Mesothelial cell of epicardium (in vitro differentiated cells): ENCODE data around the gene KCNMB3. TPM values are rescaled to one million over a fixed set of nuclear protein-coding genes. Genes with fewer than 3 reads are reported as not detected.

Experiments
- DNase-seq, 2 experiments: peaks; one replicate each; pipeline ENCODE4 v3.0.0; 2021; ENCODE audit warnings: low spot score in 2 of 2; ENCODE audit not compliant: unreplicated experiment in 2 of 2
- H3K27ac Mint-ChIP-seq: 2 replicates; pipeline ENCODE4 v1.8.0; 2021; ENCODE audit warnings: mixed read lengths
- H3K27me3 Mint-ChIP-seq: 2 replicates; pipeline ENCODE4 v1.8.0; 2021; ENCODE audit warnings: low read depth, mixed read lengths
- H3K36me3 Mint-ChIP-seq: 2 replicates; pipeline ENCODE4 v1.8.0; 2021; ENCODE audit warnings: mixed read lengths
- H3K4me1 Mint-ChIP-seq: 2 replicates; pipeline ENCODE4 v1.8.0; 2021; ENCODE audit warnings: mixed read lengths
- H3K4me3 Mint-ChIP-seq: 2 replicates; pipeline ENCODE4 v1.8.0; 2021; ENCODE audit warnings: mild to moderate bottlenecking, moderate library complexity, mixed read lengths
- H3K9me3 Mint-ChIP-seq: 2 replicates; pipeline ENCODE4 v1.8.0; 2021; ENCODE audit warnings: mixed read lengths
- total RNA-seq: library from RNA; stranded (reverse); gene quantifications from 3 replicates; pipeline ENCODE4 v1.2.1, GENCODE V29; 2021
- TF ChIP-seq, protein P1 (sequence below): fragments of 200-600 bp; sonication (generic); IDR thresholded peaks from one replicate; pipeline ENCODE4 v1.5.0; 2021; ENCODE audit warnings: antibody characterized with exemption; ENCODE audit not compliant: unreplicated experiment

Gene KCNMB3, protein sequence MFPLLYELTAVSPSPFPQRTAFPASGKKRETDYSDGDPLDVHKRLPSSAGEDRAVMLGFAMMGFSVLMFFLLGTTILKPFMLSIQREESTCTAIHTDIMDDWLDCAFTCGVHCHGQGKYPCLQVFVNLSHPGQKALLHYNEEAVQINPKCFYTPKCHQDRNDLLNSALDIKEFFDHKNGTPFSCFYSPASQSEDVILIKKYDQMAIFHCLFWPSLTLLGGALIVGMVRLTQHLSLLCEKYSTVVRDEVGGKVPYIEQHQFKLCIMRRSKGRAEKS
- total RNA-seq = 4.1 to 5.2 TPM (median 4.9 TPM) in 3 replicates

DNA sequence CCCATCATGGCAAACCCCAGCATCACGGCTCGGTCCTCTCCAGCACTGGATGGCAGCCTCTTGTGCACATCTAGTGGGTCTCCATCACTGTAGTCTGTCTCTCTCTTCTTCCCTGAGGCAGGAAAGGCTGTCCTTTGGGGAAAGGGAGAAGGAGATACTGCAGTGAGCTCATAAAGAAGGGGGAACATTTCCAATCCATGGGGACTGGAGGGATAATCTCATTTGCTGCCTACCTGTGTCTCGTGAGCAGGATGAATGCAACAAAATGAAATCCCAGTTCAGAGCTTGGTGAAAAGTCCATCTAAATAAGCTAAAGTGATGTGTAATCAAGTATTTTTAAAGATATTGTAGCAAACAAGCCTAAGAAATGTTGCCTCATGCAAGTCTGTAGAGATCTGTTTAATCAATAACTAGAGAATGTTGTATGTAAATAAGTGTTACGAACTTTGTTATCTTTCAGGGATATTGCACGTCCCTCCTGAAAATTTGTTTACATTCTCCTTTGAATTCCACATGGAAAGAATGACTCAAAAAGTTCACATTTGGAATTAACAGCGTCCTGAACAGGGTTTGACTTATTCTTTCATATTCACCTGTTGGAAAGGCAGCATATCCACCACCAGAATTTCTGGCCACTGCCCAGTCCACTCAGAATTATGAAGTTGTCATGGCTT is at the start of gene KCNMB3:
TSS of gene KCNMB3 (minus strand) at position 312 of the 674 bp plus-strand sequence. CDS start at position 188, 124 bp downstream.
- peaks cover 9% of the 10 kb centered on the region for H3K9me3 Mint-ChIP-seq
- TF ChIP-seq, protein P1, sequence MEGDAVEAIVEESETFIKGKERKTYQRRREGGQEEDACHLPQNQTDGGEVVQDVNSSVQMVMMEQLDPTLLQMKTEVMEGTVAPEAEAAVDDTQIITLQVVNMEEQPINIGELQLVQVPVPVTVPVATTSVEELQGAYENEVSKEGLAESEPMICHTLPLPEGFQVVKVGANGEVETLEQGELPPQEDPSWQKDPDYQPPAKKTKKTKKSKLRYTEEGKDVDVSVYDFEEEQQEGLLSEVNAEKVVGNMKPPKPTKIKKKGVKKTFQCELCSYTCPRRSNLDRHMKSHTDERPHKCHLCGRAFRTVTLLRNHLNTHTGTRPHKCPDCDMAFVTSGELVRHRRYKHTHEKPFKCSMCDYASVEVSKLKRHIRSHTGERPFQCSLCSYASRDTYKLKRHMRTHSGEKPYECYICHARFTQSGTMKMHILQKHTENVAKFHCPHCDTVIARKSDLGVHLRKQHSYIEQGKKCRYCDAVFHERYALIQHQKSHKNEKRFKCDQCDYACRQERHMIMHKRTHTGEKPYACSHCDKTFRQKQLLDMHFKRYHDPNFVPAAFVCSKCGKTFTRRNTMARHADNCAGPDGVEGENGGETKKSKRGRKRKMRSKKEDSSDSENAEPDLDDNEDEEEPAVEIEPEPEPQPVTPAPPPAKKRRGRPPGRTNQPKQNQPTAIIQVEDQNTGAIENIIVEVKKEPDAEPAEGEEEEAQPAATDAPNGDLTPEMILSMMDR = no peak
- peaks cover 37% of the 10 kb centered on the region for H3K36me3 Mint-ChIP-seq
- H3K4me1 Mint-ChIP-seq = peaks cover 4% of the 10 kb centered on the region
- DNase-seq = no peak
- no peak within 1 kb of the TSS for H3K4me3 Mint-ChIP-seq
- H3K27me3 Mint-ChIP-seq = no peaks in the 10 kb centered on the region
- H3K27ac Mint-ChIP-seq = no peak within 1 kb of the TSS

- DNase-seq = no peak
- Mint-ChIP-seq H3K27me3 (peaks cover 2% of the 10 kb centered on the region), H3K27ac (no peak overlapping the region), H3K36me3 (no peaks in the 10 kb centered on the region), H3K4me3 (no peak overlapping the region), H3K4me1 (peaks cover 2% of the 10 kb centered on the region), H3K9me3 (peaks cover 19% of the 10 kb centered on the region)
- TF ChIP-seq, protein P1 = no peak
These were observed 49.2 kb upstream of the KCNMB3 start for GRCh38 chr3:179299999-179300613.

- Mint-ChIP-seq H3K4me1 (peaks cover 2% of the 10 kb centered on the region), H3K9me3 (peaks cover 19% of the 10 kb centered on the region), H3K36me3 (no peaks in the 10 kb centered on the region), H3K27ac (no peak overlapping the region), H3K4me3 (no peak overlapping the region), H3K27me3 (peaks cover 2% of the 10 kb centered on the region)
- TF ChIP-seq, protein P1 = no peak
- DNase-seq = no peak
These were observed 48.4 kb upstream of the KCNMB3 start for GRCh38 chr3:179299316-179299715.

DNA sequence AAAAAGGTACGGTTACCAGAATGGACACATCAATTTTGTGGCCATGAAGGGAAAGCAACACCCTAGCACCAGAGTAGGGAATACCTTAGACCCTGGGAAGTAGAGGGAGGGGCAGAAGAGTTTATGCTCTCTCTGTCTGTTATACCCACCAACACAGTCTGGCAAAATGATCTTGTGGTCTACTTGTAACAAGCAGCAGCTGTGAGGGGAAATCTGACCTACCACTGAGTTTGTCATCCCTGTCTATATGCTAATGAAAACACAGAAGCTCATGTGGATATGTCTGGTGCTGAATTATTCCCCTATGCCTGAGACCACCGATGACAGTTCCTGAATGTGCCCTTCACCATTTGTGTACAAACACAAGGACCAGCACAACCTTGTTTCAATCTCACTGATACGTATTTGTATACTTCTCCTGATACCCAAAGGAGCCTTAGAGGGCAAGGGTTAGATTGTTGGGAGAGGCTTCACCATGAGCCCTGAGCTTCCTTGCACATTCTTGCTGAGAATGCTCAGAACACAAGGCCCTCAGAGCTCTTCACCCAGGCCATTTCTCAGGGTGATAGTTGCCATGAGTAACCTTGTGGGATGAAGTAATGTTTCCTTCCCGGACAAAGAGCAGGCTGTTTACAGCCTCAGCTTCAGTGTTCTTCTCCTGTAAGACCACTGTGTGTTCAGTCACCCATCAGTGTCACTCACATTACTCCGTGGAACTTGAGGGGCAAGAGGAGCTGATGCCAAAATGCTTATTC is 47.2 kb upstream of the KCNMB3 start:
- Mint-ChIP-seq H3K4me1 (peaks cover 2% of the 10 kb centered on the region), H3K9me3 (peaks cover 19% of the 10 kb centered on the region), H3K27me3 (peaks cover 2% of the 10 kb centered on the region), H3K4me3 (no peak overlapping the region), H3K27ac (no peak overlapping the region), H3K36me3 (no peaks in the 10 kb centered on the region)
- TF ChIP-seq, protein P1 = no peak
- no peak for DNase-seq

- Mint-ChIP-seq H3K4me3 (no peak overlapping the region), H3K36me3 (no peaks in the 10 kb centered on the region), H3K9me3 (peaks cover 4% of the 10 kb centered on the region), H3K27me3 (peaks cover 2% of the 10 kb centered on the region), H3K4me1 (peaks cover 21% of the 10 kb centered on the region), H3K27ac (peak overlapping the region; percentile 83)
- TF ChIP-seq, protein P1 = no peak
- DNase-seq = no peak
These were observed 41.5 kb upstream of the KCNMB3 start for GRCh38 chr3:179292450-179292849.
